Uterus (tissue), 2 donors: ENCODE data around the gene FBN2.

Experiments
- CTCF ChIP-seq, 4 experiments: fragments of 200-600 bp in 2 of 4; fragments of 450-650 bp in 2 of 4; sonication (generic) in 2 of 4; IDR thresholded peaks; one replicate each; pipeline ENCODE4 v1.5.1; 2016 to 2019; ENCODE audit warnings: antibody characterized with exemption in 4 of 4, mild to moderate bottlenecking in 2 of 4, moderate library complexity in 1 of 4
- POLR2A ChIP-seq, 2 donors: fragments of 450-650 bp; IDR thresholded peaks; one replicate each; pipeline ENCODE4 v1.6.1; 2016; ENCODE audit warnings: antibody characterized with exemption in 2 of 2, mild to moderate bottlenecking in 1 of 2, moderate library complexity in 1 of 2

GRCh38 chr5:128345247-128345646 is 192.8 kb downstream of the FBN2 start:
- no peak for TF ChIP-seq CTCF (IDR thresholded peaks at IDR 0.05)
- TF ChIP-seq POLR2A (IDR thresholded peaks at IDR 0.05) = no peak
